Psoas muscle (tissue), 8 donors: ENCODE data around the gene GCNT4. TPM values are rescaled to one million over a fixed set of nuclear protein-coding genes. Genes with fewer than 3 reads are reported as not detected.

Experiments used
- ATAC-seq, 4 donors: fragments of 200-7000 bp; cut with Tn5 transposase; one replicate each; pipeline ENCODE4 v1.9.1; 2020; ENCODE audit warnings: moderate library complexity in 3 of 4, mild to moderate bottlenecking in 2 of 4
- DNase-seq, 2 donors: peaks; one replicate each; pipeline ENCODE4 v3.0.0-alpha.2; 2020
- H3K27ac ChIP-seq: fragments of 200-600 bp; one replicate; pipeline ENCODE4 v1.8.0; 2022
- H3K27me3 ChIP-seq, 3 donors: fragments of 200-600 bp in 1 of 3; one replicate each; pipeline versions ENCODE4 v1.6.1 to v1.8.0; 2013 to 2022; ENCODE audit warnings: low read length in 2 of 3, mild to moderate bottlenecking in 2 of 3, moderate library complexity in 1 of 3; ENCODE audit not compliant: insufficient read depth in 3 of 3
- H3K36me3 ChIP-seq, 2 donors: fragments of 200-600 bp in 1 of 2; one replicate each; pipeline versions ENCODE4 v1.6.1 to v1.8.0; 2013 to 2022; ENCODE audit warnings: low read depth in 1 of 2, mild to moderate bottlenecking in 1 of 2, moderate library complexity in 1 of 2; ENCODE audit not compliant: insufficient read depth in 1 of 2
- H3K4me1 ChIP-seq: fragments of 200-600 bp; one replicate; pipeline ENCODE4 v1.8.0; 2022
- H3K4me3 ChIP-seq: fragments of 200-600 bp; one replicate; pipeline ENCODE4 v1.8.0; 2022; ENCODE audit warnings: mild to moderate bottlenecking
- H3K9me3 ChIP-seq: fragments of 200-600 bp; one replicate; pipeline ENCODE4 v1.8.0; 2022
- WGBS, 3 donors: extraction: QIAGEN DNeasy Blood & Tissue Kit; methylation state at CpG; one replicate each; pipeline versions ENCODE4 v1.1.6 to v1.1.7; 2013; 5-methylcytosine and 5-hydroxymethylcytosine counted together
- intact Hi-C, 2 donors: fragments of 100-400 bp; cut with DNase I; formaldehyde crosslinking; loops; one replicate each; pipeline versions ENCODE4 v1.11.0 to v1.14.2; 2022
- polyA plus RNA-seq, 3 donors: library from polyadenylated mRNA; stranded (reverse); fragments of 200-250 nt; gene quantifications; one replicate each; pipeline ENCODE4 v1.2.3, GENCODE V29; 2013
- total RNA-seq, 4 donors: library from RNA; stranded (reverse); fragmentation: NEBNext Ultra II Directional in 2 of 4; extraction: Animal tissue kit (Norgen Biotek cat#: 25700) in 2 of 4; gene quantifications; one replicate each; pipeline versions ENCODE4 v1.2.1 to v1.2.4, GENCODE V29; 2021 to 2023
- TF ChIP-seq, protein P1 (sequence below): fragments of 200-600 bp; IDR thresholded peaks from one replicate; pipeline ENCODE4 v1.8.0; 2022; ENCODE audit warnings: antibody characterized with exemption
- donor health status: healthy with polysubstance abuse.
- donor health status: DM: no; HTN: no; CAD: no; lungs with moderate emphysema.
- donor health status: Bipolar disorder and iron deficiency.
- donor health status: healthy.
- donor health status: DM: yes; HTN: yes; CAD: no.
- donor health status: DM: no; HTN: no; CAD: no.
- donor health status: DM: no; HTN: no; CAD: no.
- donor health status: DM: yes; HTN: yes; CAD: no.

Gene GCNT4
- total and polyA plus RNA-seq, 7 donors, result 0.65 to 3.5 (median 1.5) TPM

DNA sequence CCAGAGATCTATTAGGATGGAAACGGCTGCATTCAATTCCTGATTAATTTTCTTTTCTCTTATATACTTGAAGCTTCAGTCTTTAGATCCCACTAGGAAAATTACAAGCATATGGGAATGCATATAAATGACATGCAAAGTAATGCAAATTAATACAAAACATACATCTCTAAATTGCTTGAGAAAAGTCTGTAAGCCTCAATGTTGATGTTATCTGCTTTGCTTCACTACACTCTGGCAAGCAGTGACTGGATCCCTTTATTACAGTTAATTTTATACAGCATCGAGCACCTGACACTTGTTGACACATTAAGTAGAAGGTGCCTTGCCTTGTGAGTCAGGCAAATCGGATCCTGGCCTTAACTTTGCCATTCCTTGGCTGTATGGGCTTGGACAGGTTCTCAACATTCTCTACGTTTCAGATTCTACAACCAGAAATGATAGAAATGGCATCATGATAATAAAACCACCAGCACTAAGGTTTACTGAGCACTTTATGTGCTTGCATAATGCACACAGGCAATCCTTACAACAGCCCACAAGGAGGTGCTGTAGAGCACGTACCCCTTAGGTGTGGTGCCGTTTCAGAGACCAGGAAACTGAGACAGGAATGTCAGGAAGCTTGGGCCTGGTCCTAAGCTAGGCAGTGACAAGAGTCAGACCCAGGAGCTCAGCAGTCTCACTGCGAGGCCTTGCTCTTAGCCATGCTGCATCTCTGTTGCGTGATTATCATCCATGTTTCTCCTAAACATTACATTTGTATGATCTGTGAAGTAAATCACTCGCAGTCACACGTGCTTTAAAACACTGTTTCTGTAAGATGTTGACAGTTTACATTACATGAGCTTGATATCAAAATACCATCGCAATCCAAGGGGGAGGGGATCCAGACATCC, 2.7 kb downstream of the GCNT4 start:
- Histone ChIP-seq H3K36me3 (peaks cover 0 to 12% of the 10 kb centered on the region in 2 donors), H3K27me3 (no peaks in the 10 kb centered on the region), H3K4me1 (peaks cover 9% of the 10 kb centered on the region), H3K4me3 (no peak overlapping the region), H3K9me3 (no peaks in the 10 kb centered on the region), H3K27ac (no peak overlapping the region)
- peak; percentile 39 to 59 (median 48) for ATAC-seq
- TF ChIP-seq, protein P1, sequence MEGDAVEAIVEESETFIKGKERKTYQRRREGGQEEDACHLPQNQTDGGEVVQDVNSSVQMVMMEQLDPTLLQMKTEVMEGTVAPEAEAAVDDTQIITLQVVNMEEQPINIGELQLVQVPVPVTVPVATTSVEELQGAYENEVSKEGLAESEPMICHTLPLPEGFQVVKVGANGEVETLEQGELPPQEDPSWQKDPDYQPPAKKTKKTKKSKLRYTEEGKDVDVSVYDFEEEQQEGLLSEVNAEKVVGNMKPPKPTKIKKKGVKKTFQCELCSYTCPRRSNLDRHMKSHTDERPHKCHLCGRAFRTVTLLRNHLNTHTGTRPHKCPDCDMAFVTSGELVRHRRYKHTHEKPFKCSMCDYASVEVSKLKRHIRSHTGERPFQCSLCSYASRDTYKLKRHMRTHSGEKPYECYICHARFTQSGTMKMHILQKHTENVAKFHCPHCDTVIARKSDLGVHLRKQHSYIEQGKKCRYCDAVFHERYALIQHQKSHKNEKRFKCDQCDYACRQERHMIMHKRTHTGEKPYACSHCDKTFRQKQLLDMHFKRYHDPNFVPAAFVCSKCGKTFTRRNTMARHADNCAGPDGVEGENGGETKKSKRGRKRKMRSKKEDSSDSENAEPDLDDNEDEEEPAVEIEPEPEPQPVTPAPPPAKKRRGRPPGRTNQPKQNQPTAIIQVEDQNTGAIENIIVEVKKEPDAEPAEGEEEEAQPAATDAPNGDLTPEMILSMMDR, result peak; percentile 69
- intact Hi-C loops, result loop anchor here (5.0 to 10.0 kb wide), 3 partner anchors 188 to 288 kb away; partner anchors contain the start of genes HMGCR (in 2 of the 2) and ANKRD31 (in 1 of the 2)
- 58 to 67% (median 62%) methylated on average over 11 of the region's 11 CpGs for WGBS, 3 donors
- DNase-seq, result no peak

DNA sequence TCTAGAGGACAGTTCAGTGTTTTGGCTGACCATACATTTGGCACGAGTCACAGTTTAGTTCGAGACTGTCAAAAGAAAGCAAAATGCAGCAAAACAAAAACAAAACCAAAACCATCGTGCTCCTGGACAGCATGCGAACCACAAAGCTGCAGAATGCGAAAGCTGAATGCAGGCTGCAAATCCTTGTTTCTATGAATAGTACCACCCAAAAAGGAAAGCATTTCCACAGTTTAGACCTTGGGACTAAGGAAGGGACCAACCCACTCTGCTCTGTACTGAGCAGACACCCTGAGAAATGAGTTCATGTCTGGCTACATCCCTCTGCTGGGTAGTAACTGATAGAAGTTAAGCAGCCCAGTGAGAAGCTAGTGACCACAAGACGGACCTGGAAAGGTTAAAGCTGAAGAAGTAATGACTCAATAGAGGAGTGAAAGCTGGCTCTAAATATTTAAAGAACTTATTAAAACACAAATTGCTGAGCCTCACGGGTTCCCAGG, 3.9 kb downstream of the GCNT4 start:
- peaks cover 4% of the 10 kb centered on the region for H3K4me1 ChIP-seq
- H3K27me3 ChIP-seq, result no peaks in the 10 kb centered on the region
- peaks cover 0 to 12% of the 10 kb centered on the region in 2 donors for H3K36me3 ChIP-seq
- intact Hi-C loops, result loop anchor here (10.0 kb wide), 1 partner anchor 216 kb away; no protein-coding TSS in a partner anchor
- DNase-seq (no peak), ATAC-seq (no peak)
- WGBS, 3 donors, result 68 to 74% (median 71%) methylated on average over 7 of the region's 7 CpGs
- H3K9me3 ChIP-seq, result no peaks in the 10 kb centered on the region
- TF ChIP-seq, protein P1, result no peak
- no peak overlapping the region for H3K27ac ChIP-seq
- H3K4me3 ChIP-seq, result peak overlapping the region; percentile 19

DNA sequence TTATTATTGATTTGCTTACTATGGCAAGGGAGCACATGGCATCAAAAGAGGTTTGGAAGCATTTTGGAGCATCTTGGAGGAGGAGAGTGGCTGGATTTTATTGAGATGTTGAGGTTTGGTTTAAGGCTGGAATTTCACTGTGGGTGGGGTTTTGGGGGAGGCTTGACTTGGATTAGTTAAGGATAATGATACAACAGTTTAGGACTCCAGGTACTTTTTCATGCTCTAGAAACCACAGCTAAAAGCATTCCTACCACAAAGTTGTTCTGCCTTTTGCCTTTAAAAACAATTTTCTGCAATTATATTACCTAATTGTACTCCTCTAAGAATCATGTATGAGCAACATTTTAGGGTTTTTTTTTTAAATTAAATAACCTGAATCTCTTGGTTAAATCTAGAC, 5.0 kb downstream of the GCNT4 start:
- intact Hi-C loops, result loop anchor here (10.0 kb wide), 1 partner anchor 217 kb away; no protein-coding TSS in a partner anchor
- Histone ChIP-seq H3K27ac (no peak overlapping the region), H3K36me3 (peaks cover 0 to 17% of the 10 kb centered on the region in 2 donors), H3K9me3 (no peaks in the 10 kb centered on the region), H3K4me3 (no peak overlapping the region), H3K4me1 (peaks cover 4% of the 10 kb centered on the region), H3K27me3 (no peaks in the 10 kb centered on the region)
- TF ChIP-seq, protein P1, result no peak
- ATAC-seq (no peak), DNase-seq (no peak)

DNA sequence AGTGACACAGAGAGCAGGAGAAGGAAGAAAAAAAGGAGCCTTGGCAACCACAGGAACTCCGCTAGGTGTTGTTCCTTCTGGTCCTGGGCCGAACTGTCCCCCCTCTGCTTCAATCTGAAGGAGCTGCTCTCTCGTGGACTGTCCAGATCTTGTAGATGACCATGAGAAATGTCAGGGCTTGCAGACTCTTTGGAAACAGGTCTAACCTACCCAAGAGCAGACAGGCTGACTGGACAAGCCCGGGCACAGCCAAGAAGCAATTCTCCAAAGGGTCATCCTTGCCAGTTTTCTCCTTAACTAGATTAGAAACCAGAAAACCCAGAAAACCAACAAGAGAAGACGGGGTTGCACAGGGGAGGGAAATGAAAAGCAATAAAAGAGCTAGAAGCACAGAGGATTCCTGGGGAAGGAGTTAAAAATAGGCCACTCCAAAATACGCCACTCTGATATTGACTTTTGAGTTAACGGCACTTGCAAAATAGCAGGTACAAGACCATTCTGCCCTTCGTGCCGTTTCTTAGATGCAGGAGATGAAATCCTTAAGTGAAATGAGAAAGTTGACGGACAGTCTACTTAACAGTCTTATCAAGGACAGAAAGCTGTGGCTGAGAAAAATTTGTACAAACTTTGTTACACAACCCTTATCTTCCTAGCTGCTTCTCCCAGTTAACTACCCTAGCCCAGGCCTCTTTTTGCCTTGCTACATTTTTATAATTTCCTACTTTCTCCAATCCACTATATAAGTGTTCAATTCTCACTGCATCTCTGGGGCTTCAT, 5.8 kb downstream of the GCNT4 start:
- H3K4me3 ChIP-seq, result no peak overlapping the region
- DNase-seq, result no peak
- no peak overlapping the region for H3K27ac ChIP-seq
- ATAC-seq, result no peak
- WGBS, 3 donors, result 89% methylated on average over 10 of the region's 10 CpGs
- H3K9me3 ChIP-seq, result no peaks in the 10 kb centered on the region
- H3K4me1 ChIP-seq, result peaks cover 4% of the 10 kb centered on the region
- TF ChIP-seq, protein P1, result no peak
- intact Hi-C loops, result loop anchor here (10.0 kb wide), 1 partner anchor 218 kb away; no protein-coding TSS in a partner anchor
- H3K36me3 ChIP-seq, result peaks cover 0 to 17% of the 10 kb centered on the region in 2 donors
- no peaks in the 10 kb centered on the region for H3K27me3 ChIP-seq
